Activated CD8-positive, alpha-beta T cell treated with anti-CD3 and anti-CD28 coated beads for 36 hours (primary cell): ENCODE data around the gene ATRX. TPM values are rescaled to one million over a fixed set of nuclear protein-coding genes. Genes with fewer than 3 reads are reported as not detected.
A peak's percentile ranks its signal among the peaks of the same experiment; 100 is the strongest.

Experiments used
- ATAC-seq: fragments of 200-7000 bp; cut with Tn5 transposase; one replicate; pipeline ENCODE4 v1.10.0; 2021; ENCODE audit warnings: mild to moderate bottlenecking, moderate library complexity
- CTCF ChIA-PET: fragments of 350-600 bp; sonication (Branson Sonifier 250); formaldehyde crosslinking; loops from one replicate; lab custom pipeline; 2021; ENCODE audit warnings: antibody characterized with exemption; lab: Charles Lee
- POLR2A ChIA-PET: fragments of 350-600 bp; sonication (Branson Sonifier 250); formaldehyde crosslinking; loops from one replicate; lab custom pipeline; 2021; ENCODE audit warnings: antibody characterized with exemption; lab: Charles Lee
- DNase-seq: peaks from one replicate; pipeline ENCODE4 v3.0.0-alpha.2; 2020
- H3K27ac Mint-ChIP-seq: one replicate; pipeline ENCODE4 v1.8.0; 2021; ENCODE audit warnings: mild to moderate bottlenecking, mixed read lengths
- H3K27me3 Mint-ChIP-seq: one replicate; pipeline ENCODE4 v1.8.0; 2021; ENCODE audit warnings: mixed read lengths
- H3K36me3 Mint-ChIP-seq: one replicate; pipeline ENCODE4 v1.8.0; 2021; ENCODE audit warnings: low read depth, mixed read lengths
- H3K4me1 Mint-ChIP-seq: one replicate; pipeline ENCODE4 v1.8.0; 2021; ENCODE audit warnings: low read depth, mixed read lengths
- H3K4me3 Mint-ChIP-seq: one replicate; pipeline ENCODE4 v1.8.0; 2021; ENCODE audit warnings: mild to moderate bottlenecking, moderate library complexity, mixed read lengths
- H3K9me3 Mint-ChIP-seq: one replicate; pipeline ENCODE4 v1.8.0; 2021; ENCODE audit warnings: mixed read lengths
- intact Hi-C: fragments of 100-400 bp; cut with micrococcal nuclease; formaldehyde crosslinking; loops from one replicate; pipeline ENCODE4 v1.10.0; 2022
- total RNA-seq, 2 experiments: library from RNA; stranded (reverse); gene quantifications; one replicate each; pipeline ENCODE4 v1.2.3, GENCODE V29; 2021
- TF ChIP-seq, protein P1 (sequence below): fragments of 200-600 bp; IDR thresholded peaks from one replicate; pipeline ENCODE4 v1.8.0; 2022; ENCODE audit warnings: antibody characterized with exemption, mild to moderate bottlenecking

ATRX gene
- total RNA-seq, 2 experiments from 2014 or later, result 51.6 to 60.9 TPM

DNA sequence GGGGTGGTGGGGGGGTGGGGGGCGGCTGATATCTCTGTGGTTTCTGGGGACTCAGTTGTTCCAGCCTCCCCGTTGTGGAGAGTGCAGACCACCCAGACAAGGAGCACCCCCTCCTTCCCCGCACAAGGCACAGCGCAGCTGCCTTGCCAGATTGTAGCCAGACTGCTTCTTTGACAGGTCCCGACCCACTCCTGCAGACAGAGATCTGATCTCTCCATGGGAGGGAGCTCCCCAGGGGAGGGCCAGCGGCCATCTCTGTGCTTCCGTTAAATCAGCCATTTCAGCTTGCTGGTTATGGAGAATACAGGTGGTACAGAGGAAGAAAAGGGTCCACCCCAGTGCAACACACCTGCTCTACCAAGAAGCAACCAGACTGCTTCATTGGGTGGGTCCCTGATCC lies 258.0 kb downstream of the ATRX start:
- DNase-seq, result no peak
- Mint-ChIP-seq H3K27ac (no peak overlapping the region), H3K27me3 (no peaks in the 10 kb centered on the region), H3K36me3 (peaks cover 42% of the 10 kb centered on the region), H3K4me1 (peaks cover 15% of the 10 kb centered on the region), H3K4me3 (no peak overlapping the region), H3K9me3 (peaks cover 15% of the 10 kb centered on the region)
- intact Hi-C loops, result no loop called here
- no peak for ATAC-seq
- ChIA-PET POLR2A (no interaction called here), CTCF (no interaction called here)
- TF ChIP-seq, protein P1, sequence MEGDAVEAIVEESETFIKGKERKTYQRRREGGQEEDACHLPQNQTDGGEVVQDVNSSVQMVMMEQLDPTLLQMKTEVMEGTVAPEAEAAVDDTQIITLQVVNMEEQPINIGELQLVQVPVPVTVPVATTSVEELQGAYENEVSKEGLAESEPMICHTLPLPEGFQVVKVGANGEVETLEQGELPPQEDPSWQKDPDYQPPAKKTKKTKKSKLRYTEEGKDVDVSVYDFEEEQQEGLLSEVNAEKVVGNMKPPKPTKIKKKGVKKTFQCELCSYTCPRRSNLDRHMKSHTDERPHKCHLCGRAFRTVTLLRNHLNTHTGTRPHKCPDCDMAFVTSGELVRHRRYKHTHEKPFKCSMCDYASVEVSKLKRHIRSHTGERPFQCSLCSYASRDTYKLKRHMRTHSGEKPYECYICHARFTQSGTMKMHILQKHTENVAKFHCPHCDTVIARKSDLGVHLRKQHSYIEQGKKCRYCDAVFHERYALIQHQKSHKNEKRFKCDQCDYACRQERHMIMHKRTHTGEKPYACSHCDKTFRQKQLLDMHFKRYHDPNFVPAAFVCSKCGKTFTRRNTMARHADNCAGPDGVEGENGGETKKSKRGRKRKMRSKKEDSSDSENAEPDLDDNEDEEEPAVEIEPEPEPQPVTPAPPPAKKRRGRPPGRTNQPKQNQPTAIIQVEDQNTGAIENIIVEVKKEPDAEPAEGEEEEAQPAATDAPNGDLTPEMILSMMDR, result no peak

DNA sequence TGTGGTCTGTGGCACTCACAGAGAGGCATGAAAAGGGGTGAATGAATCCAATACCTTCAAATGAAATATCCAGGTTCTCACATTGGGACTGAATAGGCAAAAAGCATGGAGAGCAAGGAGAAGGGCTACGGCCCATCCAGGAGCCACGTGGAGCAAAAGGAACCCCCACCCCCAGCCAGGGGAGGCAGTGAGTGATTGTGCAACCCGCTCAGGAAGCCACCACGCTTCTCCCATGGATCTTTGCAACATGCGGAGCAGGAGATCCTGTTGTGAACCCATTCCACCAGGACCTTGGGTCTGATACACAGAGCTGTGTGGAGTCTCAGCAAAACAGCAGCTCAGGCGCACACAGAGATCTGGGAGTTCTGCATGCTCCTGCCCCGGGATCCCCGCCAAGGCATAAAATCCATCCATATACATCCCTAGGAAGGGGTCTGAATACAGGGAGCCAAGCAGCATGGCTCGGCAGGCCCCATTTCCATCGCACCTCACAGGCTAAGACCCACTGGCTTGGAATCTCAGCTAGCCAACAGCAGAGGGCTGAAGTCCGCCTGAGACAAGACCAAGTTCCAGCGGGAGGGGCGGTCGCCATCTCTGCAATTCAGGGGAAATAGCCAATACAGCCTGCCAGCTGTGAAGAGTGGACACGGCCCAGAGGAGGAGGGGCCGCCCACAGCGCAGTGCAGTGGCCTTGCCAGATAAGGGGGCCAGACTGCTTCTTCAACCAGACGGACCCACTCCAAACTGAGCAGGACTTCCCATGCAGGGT lies 258.6 kb downstream of the ATRX start:
- H3K36me3 Mint-ChIP-seq, result peaks cover 40% of the 10 kb centered on the region
- no peaks in the 10 kb centered on the region for H3K27me3 Mint-ChIP-seq
- peaks cover 14% of the 10 kb centered on the region for H3K9me3 Mint-ChIP-seq
- peaks cover 15% of the 10 kb centered on the region for H3K4me1 Mint-ChIP-seq
- no peak for ATAC-seq
- intact Hi-C loops, result no loop called here
- ChIA-PET CTCF (no interaction called here), POLR2A (no interaction called here)
- H3K4me3 Mint-ChIP-seq, result no peak overlapping the region
- H3K27ac Mint-ChIP-seq, result peak overlapping the region; percentile 68
- TF ChIP-seq, protein P1, result no peak
- no peak for DNase-seq

DNA sequence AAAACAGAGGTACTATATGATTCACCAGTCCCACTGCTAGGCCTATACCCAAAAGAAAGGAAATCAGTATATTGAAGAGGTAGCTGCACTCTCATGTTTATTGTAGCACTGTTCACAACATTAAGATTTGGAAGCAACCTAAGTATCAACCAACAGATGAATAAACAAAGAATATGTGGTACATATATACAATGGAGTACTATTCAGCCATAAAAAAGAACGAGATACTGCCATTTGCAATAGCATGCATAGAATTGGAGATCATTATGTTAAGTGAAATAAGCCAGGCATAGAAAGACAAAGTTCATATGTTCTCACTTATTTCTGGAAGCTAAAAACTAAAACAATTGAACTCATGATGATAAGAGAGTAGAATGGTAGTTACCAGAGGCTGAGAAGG lies 266.3 kb downstream of the ATRX start:
- POLR2A ChIA-PET, result no interaction called here
- CTCF ChIA-PET, result no interaction called here
- Mint-ChIP-seq H3K4me3 (no peak overlapping the region), H3K27ac (no peak overlapping the region), H3K36me3 (peaks cover 57% of the 10 kb centered on the region), H3K9me3 (peaks cover 6% of the 10 kb centered on the region), H3K4me1 (peaks cover 2% of the 10 kb centered on the region), H3K27me3 (no peaks in the 10 kb centered on the region)
- intact Hi-C loops, result no loop called here
- no peak for DNase-seq
- no peak for ATAC-seq
- TF ChIP-seq, protein P1, result no peak

DNA sequence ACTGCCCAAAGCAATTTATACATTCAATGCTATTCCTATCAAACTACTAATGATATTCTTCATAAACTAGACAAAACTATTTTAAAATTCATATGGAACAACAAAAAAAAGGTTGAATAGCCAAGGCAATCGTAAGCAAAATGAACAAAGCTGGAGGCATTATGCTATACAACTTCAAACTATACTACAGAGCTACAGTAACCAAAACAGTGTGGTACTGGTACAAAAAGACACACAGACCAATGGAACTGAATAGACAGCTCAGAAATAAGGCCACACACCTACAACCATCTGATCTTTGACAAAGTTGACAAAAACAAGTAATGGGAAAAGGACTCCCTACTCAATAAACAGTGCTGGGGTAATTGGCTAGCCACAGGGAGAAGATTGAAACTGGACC lies 271.8 kb downstream of the ATRX start:
- intact Hi-C loops, result no loop called here
- Mint-ChIP-seq H3K27ac (no peak overlapping the region), H3K4me1 (peaks cover 2% of the 10 kb centered on the region), H3K9me3 (no peaks in the 10 kb centered on the region), H3K27me3 (no peaks in the 10 kb centered on the region), H3K36me3 (peaks cover 44% of the 10 kb centered on the region), H3K4me3 (no peak overlapping the region)
- ATAC-seq, result no peak
- ChIA-PET CTCF (no interaction called here), POLR2A (no interaction called here)
- TF ChIP-seq, protein P1, result no peak
- no peak for DNase-seq

DNA sequence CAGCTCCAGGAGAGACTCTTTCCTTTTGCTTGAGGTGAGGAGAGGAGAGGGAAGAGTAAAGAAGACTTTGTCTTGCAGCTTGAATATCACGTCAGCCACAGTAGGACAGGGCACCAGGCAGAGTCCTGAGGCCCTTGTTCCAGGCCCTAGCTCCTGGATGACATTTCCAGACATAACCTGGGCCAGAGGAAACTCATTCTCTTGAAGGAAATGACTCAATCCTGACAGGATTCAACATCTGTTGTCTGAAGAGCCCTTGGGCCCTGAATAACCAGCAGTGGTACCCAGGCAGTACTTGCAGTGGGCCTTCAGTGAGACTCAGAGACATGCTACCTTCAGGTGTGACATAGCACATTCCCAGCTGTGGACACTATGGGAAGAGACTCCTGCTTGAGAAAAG lies 276.0 kb downstream of the ATRX start:
- Mint-ChIP-seq H3K27ac (no peak overlapping the region), H3K27me3 (no peaks in the 10 kb centered on the region)
- TF ChIP-seq, protein P1, result no peak

More for the DNA sequence above, 276.0 kb downstream of the ATRX start:
- DNase-seq (no peak), ATAC-seq (no peak)
- Mint-ChIP-seq H3K9me3 (no peaks in the 10 kb centered on the region), H3K36me3 (peaks cover 24% of the 10 kb centered on the region), H3K4me3 (no peak overlapping the region), H3K4me1 (peaks cover 4% of the 10 kb centered on the region)
- CTCF ChIA-PET, result no interaction called here
- intact Hi-C loops, result no loop called here
- POLR2A ChIA-PET, result no interaction called here
